Fibroblast of skin of scalp (primary cell): ENCODE data around the gene OR5K4.
"Not testable (repeated sequence)": the region's sequence is repeated elsewhere in the genome, so short reads cannot be mapped to it uniquely, and the experiment has no call there.

ENCODE experiments used
- DNase-seq: peaks from one replicate; pipeline ENCODE4 v3.0.0-alpha.2; 2013

The OR5K4 gene

DNA sequence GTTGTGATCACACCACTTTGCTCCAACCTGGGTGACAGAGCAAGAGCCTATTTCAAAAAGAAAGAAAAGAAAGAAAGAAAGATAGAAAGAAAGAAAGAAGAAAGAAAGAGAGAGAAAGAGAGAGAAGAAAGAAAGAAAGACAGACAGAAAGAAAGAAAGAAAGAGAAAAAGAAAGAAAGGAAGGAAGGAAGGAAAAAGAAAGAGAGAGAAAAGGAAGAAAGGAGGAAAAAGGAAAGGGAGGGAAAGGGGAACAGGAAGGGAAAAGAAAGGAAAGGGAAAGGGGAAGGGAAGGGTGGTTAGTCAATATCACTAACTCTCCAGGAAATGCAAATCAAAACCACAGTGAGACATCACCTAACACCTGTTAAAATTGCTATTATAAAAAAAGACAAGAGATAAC, 18.2 kb downstream of the OR5K4 start:
- DNase-seq = no peak

DNA sequence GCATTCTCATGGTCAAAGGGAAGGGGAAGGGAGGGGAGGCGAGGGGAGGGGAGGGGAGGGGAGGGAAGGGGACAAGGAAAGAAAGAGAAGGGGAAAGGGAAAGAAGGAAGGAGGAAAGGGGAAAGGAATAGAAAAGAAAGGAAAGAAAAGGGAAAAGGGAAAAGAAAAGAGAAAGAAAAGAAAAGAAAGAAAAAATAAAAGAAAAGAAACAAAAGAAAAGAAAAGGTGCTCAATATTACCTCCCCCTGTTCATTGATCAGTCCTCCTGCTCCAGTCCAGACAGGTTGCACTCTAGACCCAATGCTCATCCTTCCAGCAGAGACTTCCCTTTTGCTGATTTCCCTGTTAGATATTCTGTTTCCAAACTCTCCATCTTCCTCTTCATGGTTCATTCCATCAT, 18.8 kb downstream of the OR5K4 start:
- DNase-seq = no peak

DNA sequence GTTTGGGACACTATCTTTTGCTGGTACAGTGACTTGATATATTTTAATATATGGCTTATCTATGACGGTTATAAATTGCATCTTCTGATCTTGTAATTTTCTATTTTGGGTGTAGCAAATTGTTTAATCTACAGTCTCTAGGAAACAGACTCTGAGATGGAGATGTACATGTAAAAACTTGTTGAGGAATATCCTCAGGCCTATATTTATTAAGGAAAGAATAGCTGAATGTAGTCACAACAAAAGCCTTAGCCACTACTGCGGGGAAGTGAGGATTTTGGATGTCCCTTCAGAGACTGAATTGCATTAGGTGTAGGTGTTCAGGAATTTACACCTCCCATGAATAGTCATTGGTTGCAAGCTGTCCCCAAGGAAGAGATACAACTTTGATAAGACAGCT, 23.0 kb downstream of the OR5K4 start:
- no peak for DNase-seq

DNA sequence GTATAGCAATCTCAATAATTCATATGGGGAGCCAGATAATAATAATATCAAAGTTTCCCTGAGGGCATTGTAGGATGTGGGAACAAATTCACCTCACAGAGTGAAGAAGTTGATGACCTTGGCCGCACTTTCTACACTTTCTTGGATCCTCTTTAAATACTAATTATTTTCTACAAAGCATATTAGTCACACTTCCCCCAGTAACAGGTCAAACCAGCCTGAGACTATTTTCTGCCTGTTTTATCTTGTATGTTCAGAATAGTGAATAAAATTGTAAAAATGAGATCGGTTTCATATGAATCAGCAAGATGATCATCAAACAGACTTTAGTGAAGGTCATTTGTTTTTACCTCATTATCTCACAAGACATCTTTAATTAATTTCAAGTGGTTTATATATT, 34.5 kb downstream of the OR5K4 start:
- no peak for DNase-seq

DNA sequence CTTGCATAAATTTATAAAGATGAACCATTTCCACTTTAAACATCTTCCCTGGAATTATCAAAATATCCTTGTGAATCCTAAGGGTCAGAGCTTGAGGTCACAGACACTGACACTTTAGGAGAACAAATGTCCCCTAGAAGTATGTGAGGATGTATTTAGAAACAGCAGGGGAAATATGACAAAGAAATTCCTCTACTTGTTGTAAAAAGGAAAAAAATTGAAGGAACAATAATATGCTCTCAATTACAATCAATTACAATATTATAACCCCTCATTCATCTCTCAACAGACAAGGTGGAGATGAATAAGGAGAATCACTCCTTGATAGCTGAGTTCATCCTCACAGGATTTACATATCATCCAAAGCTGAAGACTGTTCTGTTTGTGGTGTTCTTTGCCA, 36.7 kb downstream of the OR5K4 start, which contains the start of gene OR5K3:
Gene OR5K3 (plus strand): TSS at position 301 of the 400 bp plus-strand sequence. CDS start 0 bp downstream, at position 301.
- no peak for DNase-seq

DNA sequence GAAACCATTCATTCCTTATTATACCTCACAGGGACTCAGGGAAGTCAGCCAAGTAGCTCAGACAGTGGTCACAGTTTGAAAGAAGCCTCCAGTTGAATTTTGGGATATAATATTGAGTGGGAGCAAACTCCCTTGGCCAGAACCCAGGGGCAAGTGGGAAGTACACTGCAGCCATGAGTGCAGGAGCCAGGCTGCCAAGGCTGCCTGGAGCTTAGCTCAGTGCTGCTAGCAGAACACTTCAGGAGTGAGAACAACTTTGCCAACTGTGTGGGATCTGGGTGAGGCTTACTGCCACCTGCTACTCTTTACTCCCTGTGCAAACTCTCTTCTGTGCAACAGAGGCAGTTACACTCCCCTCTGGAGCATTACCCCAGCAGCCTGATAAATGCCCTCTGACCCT, 41.4 kb downstream of the OR5K4 start:
- DNase-seq = no peak

DNA sequence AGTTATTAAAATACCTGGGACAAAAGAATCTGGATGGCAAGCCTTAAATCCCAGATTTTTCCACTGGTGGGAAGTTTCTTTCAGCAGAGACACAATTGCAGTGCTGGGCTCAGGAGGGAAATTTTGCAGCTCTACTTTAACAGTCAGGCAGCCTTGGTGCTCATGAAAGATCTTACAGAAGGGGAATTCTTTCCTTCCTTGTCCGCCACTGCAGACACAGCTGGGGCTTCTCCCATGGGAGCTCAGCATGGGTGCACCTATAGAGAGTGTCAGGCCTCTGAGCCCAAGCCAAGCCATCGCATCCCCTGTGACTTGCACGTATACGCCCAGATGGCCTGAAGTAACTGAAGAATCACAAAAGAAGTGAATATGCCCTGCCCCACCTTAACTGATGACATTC, 42.8 kb downstream of the OR5K4 start:
- not testable (repeated sequence) for DNase-seq

DNA sequence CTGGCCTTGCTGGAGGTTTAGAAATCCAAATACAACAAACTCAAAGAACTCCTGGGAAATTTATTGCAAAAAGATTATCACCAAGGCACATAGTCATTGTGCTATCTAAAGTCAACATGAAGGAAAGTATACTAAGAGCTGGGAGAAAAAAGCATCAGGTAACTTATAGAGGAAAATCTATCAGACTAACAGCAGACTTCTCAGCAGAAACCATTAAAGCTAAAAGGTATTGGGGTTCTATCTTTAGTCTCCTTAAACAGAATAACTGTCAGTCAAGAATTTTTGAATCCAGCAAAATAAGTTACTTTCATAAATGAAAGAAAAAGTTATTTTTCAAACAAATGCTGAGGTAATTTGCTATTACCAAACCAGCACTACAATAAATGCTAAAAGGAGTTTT, 44.9 kb downstream of the OR5K4 start:
- no peak for DNase-seq

DNA sequence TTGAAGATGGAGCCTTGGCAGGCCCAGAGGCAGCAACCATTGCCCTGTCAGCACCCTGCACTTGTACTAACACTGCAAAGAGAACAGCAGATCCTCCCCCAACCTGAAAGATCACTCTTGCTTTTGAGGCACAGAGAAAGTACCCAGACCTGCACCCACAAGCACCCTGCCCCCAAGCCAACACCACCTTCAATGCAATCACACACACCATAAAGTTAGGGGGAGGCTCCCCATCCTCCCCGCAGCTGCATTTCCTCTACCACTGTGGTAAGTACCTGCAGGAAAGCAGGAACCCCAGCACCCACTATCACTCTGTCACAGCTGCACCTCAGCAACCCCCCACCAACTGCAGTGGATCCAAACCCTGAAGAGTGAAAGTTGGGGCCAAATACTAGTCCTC, 48.9 kb downstream of the OR5K4 start:
- no peak for DNase-seq

DNA sequence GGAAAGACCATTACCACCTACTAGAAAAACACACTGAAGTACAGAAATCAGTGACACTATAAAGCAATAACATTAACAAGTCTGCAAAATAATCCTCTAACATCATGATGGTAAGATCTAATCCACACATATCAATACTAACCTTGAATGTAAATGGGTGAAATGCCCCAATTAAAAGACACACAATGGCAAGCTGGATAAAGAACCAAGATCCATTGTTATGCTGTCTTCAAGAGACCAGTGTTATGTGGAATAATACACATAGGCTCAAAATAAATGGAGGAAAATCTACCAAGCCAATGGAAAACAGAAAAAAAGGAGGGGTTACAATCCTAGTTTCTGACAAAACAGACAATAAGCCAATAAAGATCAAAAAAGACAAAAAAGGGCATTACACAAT, 50.4 kb downstream of the OR5K4 start:
- no peak for DNase-seq
